Measurements from ENCODE around the gene GSK3B.

- TF ChIP-seq EZH2 (IDR thresholded peaks at IDR 0.05; ENCODE audit: borderline replicate concordance, low read depth, low read length, poor library complexity, severe bottlenecking) (no peak), CTCF (conservative IDR thresholded peaks at IDR 0.05; ENCODE audit: low read depth, low read length) (no peak)
Observed at GRCh38 chr3:120094776-120095225, 554 bp upstream of the GSK3B start.
